Activated naive CD4-positive, alpha-beta T cell treated with anti-CD3 and anti-CD28 coated beads, Interleukin-2, amount 10 ng/mL, durations not matched to agents 7 days and 5 days (primary cell): ENCODE results near the gene SNRPD2.
"Not testable (repeated sequence)": the region's sequence is repeated elsewhere in the genome, so short reads cannot be mapped to it uniquely, and the experiment has no call there.

ENCODE experiments used
- CTCF ChIA-PET: fragments of 350-600 bp; sonication (Branson Sonifier 250); formaldehyde crosslinking; loops from one replicate; lab custom pipeline; 2021; ENCODE audit warnings: antibody characterized with exemption; lab: Charles Lee
- DNase-seq: peaks from one replicate; pipeline ENCODE4 v3.0.0-alpha.2; 2020
- H3K27ac Mint-ChIP-seq: one replicate; pipeline ENCODE4 v1.8.0; 2021; ENCODE audit warnings: mild to moderate bottlenecking, moderate library complexity, mixed read lengths
- H3K27me3 Mint-ChIP-seq: one replicate; pipeline ENCODE4 v1.8.0; 2021; ENCODE audit warnings: mild to moderate bottlenecking, mixed read lengths
- H3K36me3 Mint-ChIP-seq: one replicate; pipeline ENCODE4 v1.8.0; 2021; ENCODE audit warnings: mixed read lengths
- H3K4me1 Mint-ChIP-seq: one replicate; pipeline ENCODE4 v1.8.0; 2021; ENCODE audit warnings: mixed read lengths
- H3K4me3 Mint-ChIP-seq: one replicate; pipeline ENCODE4 v1.8.0; 2021; ENCODE audit warnings: mild to moderate bottlenecking, moderate library complexity, mixed read lengths
- H3K9me3 Mint-ChIP-seq: one replicate; pipeline ENCODE4 v1.8.0; 2021; ENCODE audit warnings: mixed read lengths

The SNRPD2 gene

GRCh38 chr19:45713141-45713540, 21.4 kb upstream of the SNRPD2 start:
- Mint-ChIP-seq H3K27me3 (no peaks in the 10 kb centered on the region), H3K4me1 (peaks cover 30% of the 10 kb centered on the region), H3K9me3 (no peaks in the 10 kb centered on the region), H3K36me3 (peaks cover 23% of the 10 kb centered on the region), H3K4me3 (no peak overlapping the region), H3K27ac (no peak overlapping the region)
- DNase-seq: no peak
- CTCF ChIA-PET: interaction anchor here (1.0 to 1.4 kb wide), 2 partner anchors 19 to 20 kb away, joined by 3 to 7 read pairs; no protein-coding TSS in a partner anchor

GRCh38 chr19:45712699-45713067, 20.9 kb upstream of the SNRPD2 start:
- CTCF ChIA-PET: interaction anchor here (1.4 kb wide), 1 partner anchor 19 kb away, joined by 3 read pairs; no protein-coding TSS in a partner anchor
- Mint-ChIP-seq H3K4me3 (no peak overlapping the region), H3K27ac (no peak overlapping the region), H3K36me3 (peaks cover 23% of the 10 kb centered on the region), H3K9me3 (no peaks in the 10 kb centered on the region), H3K27me3 (no peaks in the 10 kb centered on the region), H3K4me1 (peaks cover 27% of the 10 kb centered on the region)
- DNase-seq: no peak

- DNase-seq: no peak
- H3K27me3 Mint-ChIP-seq: no peaks in the 10 kb centered on the region
- no peak overlapping the region for H3K27ac Mint-ChIP-seq
- peaks cover 21% of the 10 kb centered on the region for H3K4me1 Mint-ChIP-seq
- no peaks in the 10 kb centered on the region for H3K9me3 Mint-ChIP-seq
- H3K4me3 Mint-ChIP-seq: no peak overlapping the region
- CTCF ChIA-PET: interaction anchor here (1.4 kb wide), 1 partner anchor 18 kb away, joined by 3 read pairs; no protein-coding TSS in a partner anchor
- H3K36me3 Mint-ChIP-seq: peaks cover 21% of the 10 kb centered on the region
Observed at GRCh38 chr19:45711851-45712698, 20.3 kb upstream of the SNRPD2 start.

GRCh38 chr19:45710356-45711130, 18.8 kb upstream of the SNRPD2 start:
- CTCF ChIA-PET: no interaction called here
- Mint-ChIP-seq H3K4me1 (peaks cover 10% of the 10 kb centered on the region), H3K27me3 (no peaks in the 10 kb centered on the region), H3K9me3 (no peaks in the 10 kb centered on the region), H3K27ac (peak overlapping the region; percentile 49), H3K4me3 (no peak overlapping the region), H3K36me3 (peaks cover 20% of the 10 kb centered on the region)
- DNase-seq: no peak

- H3K9me3 Mint-ChIP-seq: no peaks in the 10 kb centered on the region
- peaks cover 15% of the 10 kb centered on the region for H3K4me1 Mint-ChIP-seq
- DNase-seq: no peak
- peaks cover 22% of the 10 kb centered on the region for H3K36me3 Mint-ChIP-seq
- no peak overlapping the region for H3K27ac Mint-ChIP-seq
- H3K4me3 Mint-ChIP-seq: no peak overlapping the region
- CTCF ChIA-PET: interaction anchor here (1.5 to 8.1 kb wide), 2 partner anchors 10 to 12 kb away, joined by 4 to 43 read pairs; partner anchors contain the start of gene QPCTL
- H3K27me3 Mint-ChIP-seq: no peaks in the 10 kb centered on the region
Observed at GRCh38 chr19:45705710-45706415, 14.1 kb upstream of the SNRPD2 start.

GRCh38 chr19:45705115-45705514, 13.4 kb upstream of the SNRPD2 start:
- H3K4me1 Mint-ChIP-seq: peaks cover 12% of the 10 kb centered on the region
- H3K27me3 Mint-ChIP-seq: no peaks in the 10 kb centered on the region
- CTCF ChIA-PET: interaction anchor here (8.1 kb wide), 1 partner anchor 11 kb away, joined by 43 read pairs; the partner anchor contains the start of gene QPCTL
- no peak overlapping the region for H3K4me3 Mint-ChIP-seq
- no peak overlapping the region for H3K27ac Mint-ChIP-seq
- H3K36me3 Mint-ChIP-seq: peaks cover 17% of the 10 kb centered on the region
- no peaks in the 10 kb centered on the region for H3K9me3 Mint-ChIP-seq
- no peak for DNase-seq

- Mint-ChIP-seq H3K36me3 (peaks cover 13% of the 10 kb centered on the region), H3K27ac (peak overlapping the region; percentile 5), H3K27me3 (no peaks in the 10 kb centered on the region), H3K9me3 (no peaks in the 10 kb centered on the region), H3K4me3 (no peak overlapping the region), H3K4me1 (peaks cover 10% of the 10 kb centered on the region)
- CTCF ChIA-PET: interaction anchor here (8.1 kb wide), 1 partner anchor 8 kb away, joined by 43 read pairs; the partner anchor contains the start of gene QPCTL
- DNase-seq: no peak
Observed at GRCh38 chr19:45701676-45702075, 9.9 kb upstream of the SNRPD2 start.

- peak overlapping the region; percentile 92 for H3K27ac Mint-ChIP-seq
- peaks cover 23% of the 10 kb centered on the region for H3K36me3 Mint-ChIP-seq
- H3K4me3 Mint-ChIP-seq: peak overlapping the region; percentile 93
- H3K4me1 Mint-ChIP-seq: peaks cover 26% of the 10 kb centered on the region
- H3K27me3 Mint-ChIP-seq: no peaks in the 10 kb centered on the region
- H3K9me3 Mint-ChIP-seq: no peaks in the 10 kb centered on the region
- DNase-seq: peak; percentile 86
- CTCF ChIA-PET: interaction anchor here (0.7 to 5.0 kb wide), 18 partner anchors 10 to 254 kb away, joined by 3 to 43 read pairs (median 4); partner anchors contain the start of genes FBXO46 and SIX5
Observed at GRCh38 chr19:45693106-45693788, 1.5 kb upstream of the SNRPD2 start.

- Mint-ChIP-seq H3K4me3 (peak within 1 kb of the TSS; percentile 93), H3K27ac (peak within 1 kb of the TSS; percentile 92), H3K9me3 (no peaks in the 10 kb centered on the region), H3K4me1 (peaks cover 26% of the 10 kb centered on the region), H3K27me3 (no peaks in the 10 kb centered on the region), H3K36me3 (peaks cover 26% of the 10 kb centered on the region)
- CTCF ChIA-PET: interaction anchor here (0.7 to 5.0 kb wide), 14 partner anchors 9 to 253 kb away, joined by 3 to 43 read pairs (median 4); partner anchors contain the start of gene SIX5
- DNase-seq: peak; percentile 99
Observed at GRCh38 chr19:45692187-45693105, 693 bp upstream of the SNRPD2 start, which contains the start of gene QPCTL. QPCTL (plus strand) TSS chr19:45692666; CDS start chr19:45692704, 38 bp downstream.

- DNase-seq: no peak
- CTCF ChIA-PET: interaction anchor here (1.4 kb wide), 1 partner anchor 10 kb away, joined by 5 read pairs; no protein-coding TSS in a partner anchor
- H3K36me3 Mint-ChIP-seq: peaks cover 23% of the 10 kb centered on the region
Observed at GRCh38 chr19:45687599-45687998, 4.2 kb downstream of the SNRPD2 start.

GRCh38 chr19:45685045-45685444, 6.7 kb downstream of the SNRPD2 start:
- H3K27ac Mint-ChIP-seq, H3K27me3 Mint-ChIP-seq, H3K4me3 Mint-ChIP-seq, DNase-seq, CTCF ChIA-PET, H3K9me3 Mint-ChIP-seq: not testable (repeated sequence)
- Mint-ChIP-seq H3K4me1 (peaks cover 14% of the 10 kb centered on the region), H3K36me3 (peaks cover 22% of the 10 kb centered on the region)

More at GRCh38 chr19:45687599-45687998, 4.2 kb downstream of the SNRPD2 start:
- Mint-ChIP-seq H3K4me1 (peaks cover 15% of the 10 kb centered on the region), H3K27ac (no peak overlapping the region), H3K4me3 (no peak overlapping the region), H3K9me3 (no peaks in the 10 kb centered on the region), H3K27me3 (no peaks in the 10 kb centered on the region)

- H3K4me1 Mint-ChIP-seq: peaks cover 14% of the 10 kb centered on the region
- H3K27me3 Mint-ChIP-seq: peaks cover 16% of the 10 kb centered on the region
- H3K4me3 Mint-ChIP-seq: no peak overlapping the region
- CTCF ChIA-PET: interaction anchor here (0.9 to 2.9 kb wide), 4 partner anchors 9 to 168 kb away, joined by 4 to 12 read pairs (median 4); partner anchors contain the start of genes QPCTL and SNRPD2
- peaks cover 13% of the 10 kb centered on the region for H3K36me3 Mint-ChIP-seq
- H3K9me3 Mint-ChIP-seq: no peaks in the 10 kb centered on the region
- H3K27ac Mint-ChIP-seq: no peak overlapping the region
- DNase-seq: no peak
Observed at GRCh38 chr19:45682908-45683307, 8.8 kb downstream of the SNRPD2 start.
